Effector CD4-positive, alpha-beta T cell (primary cell): ENCODE measurements around the gene TPM4.

Source experiments
- DNase-seq: peaks from one replicate; pipeline ENCODE4 v3.0.0-alpha.2; 2020

The TPM4 gene

DNA sequence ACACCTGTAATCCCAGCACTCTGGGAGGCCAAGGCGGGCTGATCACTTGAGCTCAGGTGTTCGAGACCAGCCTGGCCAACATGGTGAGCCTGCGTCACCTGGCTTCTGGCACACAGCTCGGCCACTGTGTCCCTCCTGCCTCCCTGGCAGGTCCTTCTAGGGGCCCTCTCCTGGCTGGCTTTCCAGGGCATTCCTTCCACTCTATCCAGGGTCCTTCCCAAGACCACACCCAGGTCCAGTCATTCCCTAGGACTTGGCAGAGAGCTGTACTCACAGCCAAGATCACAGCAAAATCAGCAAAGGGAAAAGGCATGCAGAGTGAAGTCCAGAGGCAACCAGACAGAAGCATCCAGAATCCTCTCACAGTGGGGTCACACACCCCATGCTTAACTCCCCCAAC lies 57.5 kb downstream of the TPM4 start:
- no peak for DNase-seq

DNA sequence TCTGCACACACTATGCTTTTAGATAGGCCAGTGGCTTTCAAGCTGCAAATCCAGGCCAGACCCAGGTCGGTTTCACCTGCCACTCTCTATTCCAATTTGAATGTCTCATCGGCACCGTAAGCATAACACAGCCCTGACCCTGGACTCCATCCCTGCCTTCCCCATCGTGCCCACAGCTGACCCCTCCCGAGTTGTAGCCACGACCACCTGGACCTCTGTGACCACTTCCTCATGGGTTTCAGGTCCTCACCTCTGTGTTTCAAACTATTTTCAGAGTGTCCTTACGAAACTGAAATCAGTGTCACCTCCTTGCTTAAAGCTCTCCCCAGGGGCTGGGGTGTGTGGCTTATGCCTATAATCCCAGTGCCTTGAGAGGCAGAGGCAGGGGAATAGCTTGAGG lies 58.2 kb downstream of the TPM4 start:
- DNase-seq, result no peak

DNA sequence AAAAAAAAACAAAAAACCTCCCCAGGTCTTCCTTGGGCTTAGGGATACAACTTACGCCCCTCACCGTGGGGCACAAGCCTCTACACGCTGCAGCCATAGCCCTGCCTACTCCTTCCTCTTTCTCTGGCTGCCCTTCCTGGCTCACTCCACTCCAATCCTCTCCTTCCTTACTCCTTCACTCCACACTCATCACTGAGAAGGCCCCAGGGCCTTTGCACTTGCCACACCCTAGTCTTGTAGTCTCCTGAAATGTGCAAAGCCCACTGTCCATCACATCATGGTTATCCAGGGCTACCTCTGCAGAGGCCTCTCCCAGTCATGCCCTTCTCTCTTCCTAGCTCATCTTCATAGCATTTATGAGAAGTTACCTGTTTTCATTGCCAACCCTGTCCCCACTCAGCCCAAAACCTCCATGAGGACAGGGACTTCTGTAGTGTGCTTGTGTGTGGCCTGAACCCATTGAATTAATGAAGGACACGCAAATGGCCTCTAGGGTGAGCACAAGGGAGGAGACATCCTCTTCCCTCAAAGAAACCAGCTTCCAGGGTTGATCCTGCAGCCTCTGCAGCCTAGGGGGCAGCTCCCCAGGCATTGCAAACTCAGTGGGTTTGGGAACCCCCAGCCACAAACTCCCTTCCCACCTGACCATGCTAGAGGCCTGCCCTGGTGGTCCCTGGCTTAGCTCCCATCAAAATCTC lies 59.3 kb downstream of the TPM4 start:
- DNase-seq, result no peak

DNA sequence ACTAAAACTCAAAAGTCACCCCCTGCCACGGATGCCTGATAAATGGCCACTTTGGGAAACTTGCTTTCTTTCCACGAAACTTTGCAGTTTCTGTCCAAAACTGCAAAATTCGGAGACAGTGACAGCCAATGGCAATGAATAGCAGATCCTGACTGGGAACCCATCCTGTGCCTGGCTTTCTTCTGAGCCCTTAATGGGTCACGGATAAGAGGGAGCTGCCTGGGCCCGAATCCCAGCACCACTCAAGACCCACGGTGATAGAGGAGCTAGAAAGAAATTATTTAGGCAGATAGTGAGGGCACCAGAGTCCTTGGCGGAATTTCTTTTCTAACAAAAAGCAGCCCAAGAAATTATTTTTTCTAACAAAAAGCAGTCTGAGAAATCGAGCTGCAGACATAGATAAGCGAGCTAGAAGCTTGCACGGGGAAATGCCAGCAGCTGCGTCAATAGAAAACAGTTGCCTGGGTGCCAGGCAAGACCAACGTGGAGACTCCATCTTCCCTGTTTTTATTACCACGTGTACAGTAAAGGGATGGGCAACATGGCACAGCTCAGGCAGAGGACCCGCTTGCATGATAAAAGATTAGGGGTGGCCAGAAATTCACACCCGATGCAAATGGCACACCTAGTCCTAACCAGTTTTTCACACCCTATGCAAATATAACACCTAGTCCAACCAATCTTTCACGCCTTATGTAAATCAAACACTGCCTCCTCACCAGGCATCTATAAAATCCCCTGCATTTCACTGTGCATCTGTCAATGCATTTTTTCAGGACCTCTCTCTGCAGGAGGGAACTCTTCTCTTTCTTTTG lies 60.1 kb downstream of the TPM4 start:
- DNase-seq, result no peak

DNA sequence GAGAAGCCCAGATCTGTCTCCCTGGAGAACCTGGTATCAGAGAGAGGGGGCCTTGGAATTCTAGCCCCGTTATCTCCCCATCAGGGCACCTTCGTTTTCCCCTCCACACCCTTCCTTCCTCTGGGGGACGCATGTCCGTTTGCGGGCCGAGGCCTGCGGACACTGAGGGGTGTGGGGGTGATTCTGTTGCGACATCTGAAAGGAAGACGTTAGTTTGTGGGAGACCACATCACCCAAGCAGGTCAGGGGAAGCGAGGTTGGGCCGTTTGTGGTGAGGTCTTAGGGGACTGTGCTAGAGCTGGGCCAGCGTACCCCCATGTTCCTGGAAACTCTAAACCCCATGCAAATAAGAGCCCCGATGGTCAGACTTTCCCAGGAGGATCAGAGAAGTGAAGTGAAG lies 63.5 kb downstream of the TPM4 start:
- DNase-seq, result no peak

DNA sequence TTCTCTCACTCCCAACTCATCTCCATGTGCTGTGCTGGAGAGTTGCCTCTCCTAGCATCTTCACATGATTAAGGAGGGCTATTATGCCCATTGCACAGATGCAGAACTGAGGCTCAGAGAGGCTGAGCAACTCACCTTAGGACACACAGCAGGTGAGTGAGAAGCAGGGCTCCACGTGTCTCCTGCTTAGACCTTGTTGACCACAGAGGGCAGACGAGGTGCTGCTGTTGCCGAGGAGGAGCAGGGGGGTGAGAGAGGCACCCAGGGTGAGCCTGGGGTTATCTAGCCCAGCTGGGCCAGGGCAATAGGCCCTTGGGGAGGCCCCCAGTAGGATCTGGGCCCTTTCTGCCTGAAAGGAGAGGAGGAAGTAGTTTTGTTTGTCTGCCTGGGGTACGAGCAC lies 64.7 kb downstream of the TPM4 start:
- DNase-seq, result no peak

DNA sequence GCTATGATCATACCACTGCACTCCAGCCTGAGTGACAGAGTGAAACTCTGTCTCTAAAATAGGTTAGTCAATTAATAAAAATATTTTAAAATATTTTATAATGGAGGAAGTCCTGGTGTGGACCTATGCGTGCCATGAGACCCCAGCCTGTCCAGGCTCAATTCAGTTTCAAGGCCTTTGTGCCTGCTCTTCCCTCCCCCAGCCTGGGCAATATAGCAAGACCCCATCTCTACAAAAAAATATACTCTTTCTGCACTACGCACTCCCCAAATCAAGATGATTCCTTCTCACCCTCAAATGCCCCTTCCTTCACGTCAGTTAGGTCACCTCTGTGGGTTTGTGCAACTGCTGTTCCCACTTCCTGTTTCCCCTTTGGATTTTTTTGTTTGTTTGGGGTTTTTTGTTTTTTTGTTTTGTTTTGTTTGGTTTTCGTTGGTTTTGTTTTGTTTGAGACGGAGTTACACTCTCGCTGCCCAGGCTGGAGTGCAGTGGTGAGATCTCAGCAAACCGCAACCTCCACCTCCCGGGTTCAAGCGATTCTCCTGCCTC lies 65.8 kb downstream of the TPM4 start:
- no peak for DNase-seq

DNA sequence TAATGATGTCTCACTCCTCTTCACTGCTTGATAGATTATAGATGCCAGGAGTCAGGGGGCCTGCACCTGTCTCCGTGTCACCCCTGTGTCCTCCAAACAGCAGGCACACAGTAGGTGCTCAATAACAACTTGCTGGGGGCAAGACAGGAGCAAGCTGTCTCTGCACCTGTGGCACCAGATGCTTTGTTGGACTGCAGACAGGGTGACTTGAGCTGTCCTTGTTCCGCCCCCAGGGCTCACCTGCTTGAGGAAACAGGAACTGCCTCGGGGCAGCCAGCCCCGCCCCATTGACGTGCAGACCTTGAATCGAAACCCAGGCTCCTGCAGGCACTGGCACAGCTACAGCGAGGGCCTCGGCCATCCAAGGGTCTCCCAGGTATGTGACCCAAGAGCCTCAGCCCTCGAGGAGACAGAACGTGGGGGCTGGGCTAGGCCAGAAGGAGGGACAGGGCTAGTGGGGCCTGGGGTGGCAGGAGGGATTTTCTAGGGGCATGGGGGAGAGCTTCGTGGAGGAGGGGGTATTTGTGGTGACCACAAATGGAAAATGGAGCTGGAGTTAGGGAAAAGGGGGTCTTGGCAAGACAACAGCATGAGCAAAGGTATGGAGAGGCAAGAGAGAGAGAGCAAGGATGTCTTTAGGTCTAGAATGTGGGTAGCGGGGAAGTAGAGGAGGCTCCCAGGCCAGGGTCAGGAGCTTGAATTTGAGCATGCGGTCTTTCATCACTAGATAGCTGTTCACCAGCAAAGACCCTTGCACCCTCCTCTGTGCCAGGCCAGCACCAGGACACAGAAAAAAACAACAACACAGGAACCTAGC lies 67.3 kb downstream of the TPM4 start, which contains the start of gene HSH2D:
Gene HSH2D (plus strand): TSS at position 287 of the 817 bp plus-strand sequence. CDS start 5,066 bp downstream, outside the sequence.
- peak; percentile 68 for DNase-seq

DNA sequence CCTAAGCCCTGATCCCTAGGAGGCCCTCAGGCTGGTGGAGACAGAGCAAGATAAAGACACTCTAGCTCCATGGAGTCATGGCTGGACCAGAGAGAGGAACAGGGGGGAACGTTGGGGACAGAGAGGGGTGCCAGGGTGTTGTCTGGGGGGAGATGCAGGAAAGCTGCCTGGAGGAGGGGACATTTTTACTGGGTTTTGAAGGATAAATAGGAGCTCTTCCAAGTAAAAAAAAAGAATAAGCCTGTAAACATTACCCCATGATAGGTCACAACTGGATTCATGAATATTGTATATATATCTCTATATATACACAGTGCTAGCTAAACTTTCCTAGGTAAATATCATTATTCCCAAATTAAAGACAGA lies 67.9 kb downstream of the TPM4 start:
- DNase-seq, result no peak

DNA sequence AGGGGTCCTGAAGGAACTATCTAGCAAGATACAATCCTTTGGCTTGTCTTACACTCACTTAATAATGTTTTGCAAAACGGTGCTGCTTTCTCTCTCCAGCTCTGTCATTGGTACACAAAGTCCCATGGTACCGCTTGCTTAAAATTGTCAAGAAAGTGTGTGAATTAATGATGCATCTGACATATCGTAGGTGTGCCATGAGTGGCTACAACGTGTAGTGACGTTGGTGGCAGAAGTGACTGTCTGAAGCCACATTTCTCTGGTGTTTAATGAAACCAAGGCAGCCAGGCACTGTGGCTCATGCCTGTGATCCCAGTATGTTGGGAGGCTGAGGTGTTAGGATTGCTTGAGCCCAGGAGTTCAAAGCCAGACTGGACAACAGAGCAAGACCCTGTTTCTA lies 69.8 kb downstream of the TPM4 start:
- no peak for DNase-seq

DNA sequence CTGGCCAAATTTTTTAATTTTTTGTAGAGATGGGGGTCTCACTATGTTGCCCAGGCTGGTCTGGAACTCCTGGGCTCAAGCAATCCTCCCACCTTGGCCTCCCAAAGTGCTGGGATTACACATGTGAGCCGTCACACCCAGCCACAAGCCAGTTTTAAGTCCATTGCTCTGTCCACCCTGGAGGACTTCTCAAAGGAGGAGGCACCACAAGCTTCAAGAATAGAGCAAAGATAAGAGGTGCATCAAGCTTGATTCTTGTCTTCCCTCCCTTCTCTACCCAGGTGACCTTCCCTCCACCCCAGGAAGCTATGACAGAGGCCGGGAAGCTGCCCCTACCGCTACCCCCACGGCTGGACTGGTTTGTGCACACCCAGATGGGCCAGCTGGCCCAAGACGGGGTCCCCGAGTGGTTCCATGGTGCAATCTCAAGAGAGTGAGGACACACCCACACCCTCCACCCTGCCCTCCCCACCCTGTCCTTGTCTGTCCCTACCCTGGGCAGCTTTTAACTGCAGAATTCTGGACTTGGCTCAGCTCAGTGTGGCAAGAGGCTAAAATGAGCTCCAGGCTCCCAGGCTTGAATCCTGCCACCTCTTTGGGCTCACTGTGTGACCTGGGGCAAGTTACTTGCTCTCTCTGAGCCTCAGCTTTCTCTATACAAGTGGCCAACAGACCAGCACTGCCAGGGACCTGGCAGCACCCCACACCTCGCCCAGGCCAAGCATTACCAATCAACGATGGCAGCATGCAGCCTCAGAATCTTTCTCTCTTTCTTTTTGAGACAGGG lies 72.3 kb downstream of the TPM4 start:
- no peak for DNase-seq
